Vein endothelial cell (primary cell): Measurements from ENCODE around the gene ZW10. TPM values are rescaled to one million over a fixed set of nuclear protein-coding genes. Genes with fewer than 3 reads are reported as not detected.

Source experiments
- small RNA-seq: library from RNA; depleted of rRNA; stranded (forward); fragments of <200 nt; gene quantifications from one replicate; pipeline ENCODE3, GENCODE V24; 2012
- total RNA-seq: library from RNA; depleted of rRNA; stranded (reverse); fragments of >200 nt; gene quantifications from 2 replicates; pipeline ENCODE4 v1.2.3, GENCODE V29; 2012

The ZW10 gene, protein sequence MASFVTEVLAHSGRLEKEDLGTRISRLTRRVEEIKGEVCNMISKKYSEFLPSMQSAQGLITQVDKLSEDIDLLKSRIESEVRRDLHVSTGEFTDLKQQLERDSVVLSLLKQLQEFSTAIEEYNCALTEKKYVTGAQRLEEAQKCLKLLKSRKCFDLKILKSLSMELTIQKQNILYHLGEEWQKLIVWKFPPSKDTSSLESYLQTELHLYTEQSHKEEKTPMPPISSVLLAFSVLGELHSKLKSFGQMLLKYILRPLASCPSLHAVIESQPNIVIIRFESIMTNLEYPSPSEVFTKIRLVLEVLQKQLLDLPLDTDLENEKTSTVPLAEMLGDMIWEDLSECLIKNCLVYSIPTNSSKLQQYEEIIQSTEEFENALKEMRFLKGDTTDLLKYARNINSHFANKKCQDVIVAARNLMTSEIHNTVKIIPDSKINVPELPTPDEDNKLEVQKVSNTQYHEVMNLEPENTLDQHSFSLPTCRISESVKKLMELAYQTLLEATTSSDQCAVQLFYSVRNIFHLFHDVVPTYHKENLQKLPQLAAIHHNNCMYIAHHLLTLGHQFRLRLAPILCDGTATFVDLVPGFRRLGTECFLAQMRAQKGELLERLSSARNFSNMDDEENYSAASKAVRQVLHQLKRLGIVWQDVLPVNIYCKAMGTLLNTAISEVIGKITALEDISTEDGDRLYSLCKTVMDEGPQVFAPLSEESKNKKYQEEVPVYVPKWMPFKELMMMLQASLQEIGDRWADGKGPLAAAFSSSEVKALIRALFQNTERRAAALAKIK
- 22.2 and 31.0 TPM in 2 replicates for total RNA-seq

DNA sequence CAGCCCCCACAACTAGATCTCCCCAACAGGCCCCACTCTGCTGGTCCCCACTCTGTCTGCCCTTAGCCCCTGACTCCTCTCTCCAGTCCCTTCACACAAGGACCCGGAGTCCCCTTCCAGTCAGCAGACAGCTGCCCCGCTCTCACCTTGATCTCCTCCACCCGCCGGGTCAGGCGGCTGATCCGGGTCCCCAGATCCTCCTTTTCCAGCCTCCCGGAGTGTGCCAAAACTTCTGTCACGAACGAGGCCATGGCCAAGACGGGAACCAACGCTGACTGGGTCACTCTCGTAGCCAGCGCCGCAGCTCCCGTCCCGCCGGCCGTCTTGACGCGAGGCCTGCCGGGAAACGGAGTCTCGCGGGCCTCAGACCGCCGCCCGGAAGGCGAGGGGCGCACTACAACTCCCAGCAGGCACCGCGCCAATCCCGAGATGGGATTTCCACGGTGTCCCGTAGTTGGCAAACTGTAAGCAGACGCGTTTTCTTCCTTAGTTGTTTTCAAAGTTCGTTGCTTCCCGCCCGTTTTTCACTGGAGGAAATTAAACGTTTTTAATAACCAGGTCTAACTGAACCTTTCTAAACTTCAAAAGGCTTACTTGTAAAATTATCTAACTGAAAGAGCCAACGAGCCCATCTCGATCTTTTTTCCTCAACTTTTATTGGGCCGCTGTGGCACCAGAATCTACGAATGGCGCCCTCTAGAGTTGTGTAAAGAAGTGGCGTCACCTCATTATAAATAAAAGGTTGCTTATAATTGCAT is at the start of gene ZW10:
Gene ZW10 (minus strand): TSS at position 277 of the 758 bp plus-strand sequence. CDS start 26 bp downstream, at position 251.

DNA sequence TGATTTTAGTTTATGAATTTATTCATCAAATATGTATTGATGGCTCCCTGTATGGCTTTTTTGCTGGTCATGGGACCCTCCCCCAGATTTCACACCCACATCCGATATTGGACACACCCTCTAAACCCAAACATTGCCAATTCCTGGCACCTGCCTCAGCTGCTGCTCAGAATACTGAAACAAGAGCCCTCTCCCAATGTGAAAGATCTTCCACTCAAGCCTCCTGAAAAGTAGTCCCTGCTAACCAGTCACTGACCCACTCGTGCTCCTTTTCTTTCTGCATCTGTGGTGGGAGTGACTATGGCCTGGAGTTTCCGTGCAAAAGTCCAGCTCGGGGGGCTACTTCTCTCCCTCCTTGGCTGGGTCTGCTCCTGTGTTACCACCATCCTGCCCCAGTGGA is 6.0 kb upstream of the ZW10 start, which contains the start of gene CLDN25:
Gene CLDN25 (plus strand): TSS at position 301 of the 400 bp plus-strand sequence. CDS start 0 bp downstream, at position 301.

DNA sequence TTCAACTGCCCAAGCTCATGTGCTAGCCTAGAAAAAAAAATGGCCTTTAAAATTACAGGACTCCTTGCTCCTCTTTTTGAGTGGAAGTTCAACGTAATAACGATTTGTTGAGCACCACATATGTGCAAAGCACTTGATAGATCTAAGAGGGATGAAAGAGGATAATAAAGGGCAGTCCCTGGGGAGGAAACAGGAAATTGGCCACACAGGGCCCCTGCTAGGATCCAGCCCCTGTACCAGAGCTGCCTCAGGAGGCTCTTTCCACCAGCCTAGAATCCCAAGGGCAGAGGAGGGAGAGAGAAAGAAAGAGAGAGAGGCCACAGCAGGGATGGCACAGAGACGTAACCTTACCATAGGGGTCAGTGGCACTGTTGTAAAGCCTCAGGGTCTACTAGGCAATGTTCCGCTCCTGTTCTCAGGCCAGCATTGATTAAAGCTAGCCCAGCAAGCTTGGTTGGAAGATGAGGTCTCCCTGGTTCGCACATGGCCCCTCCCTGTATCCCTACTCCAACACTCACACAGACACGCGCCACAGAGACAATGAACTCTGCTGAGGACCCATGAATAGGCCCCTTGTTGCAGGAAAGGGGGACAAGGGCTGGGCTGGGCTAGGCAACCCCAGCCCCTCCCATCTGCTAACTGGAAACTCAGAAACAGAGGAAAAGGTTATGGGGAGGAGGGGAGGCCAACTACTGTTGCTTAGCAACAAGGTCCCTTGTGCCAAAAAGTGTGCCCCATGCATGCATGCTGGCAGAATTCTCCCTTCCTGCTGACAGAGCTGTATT is 67.4 kb downstream of the ZW10 start, which contains the start of gene TMPRSS5:
Gene TMPRSS5 (minus strand): TSS at position 438 of the 785 bp plus-strand sequence. CDS start 84 bp downstream, at position 354.

Small RNA genes within 50 kb of the gene (small RNA-seq; reads per million reads assigned to genes)
- gene LRRC37A13P, result not detected
- not detected for gene RPS29P19

Other genes starting within 250 kb of the ZW10 start
- gene TMPRSS5, start 67.4 kb downstream of the ZW10 start, total RNA-seq, result 0.19 and 0.33 TPM in 2 replicates
- gene CLDN25, start 6.1 kb upstream of the ZW10 start, total RNA-seq, result not detected in 2 replicates
- 32.3 and 32.9 TPM in 2 replicates for gene USP28, start 101.9 kb upstream of the ZW10 start, total RNA-seq
- not detected in 2 replicates for gene HTR3B, start 131.1 kb upstream of the ZW10 start, total RNA-seq
- not detected in 2 replicates for gene HTR3A, start 201.4 kb upstream of the ZW10 start, total RNA-seq